Measurements from ENCODE around the gene OR7C1.
"Not testable (repeated sequence)": the region's sequence is repeated elsewhere in the genome, so short reads cannot be mapped to it uniquely, and the experiment has no call there.

OR7C1 gene

DNA sequence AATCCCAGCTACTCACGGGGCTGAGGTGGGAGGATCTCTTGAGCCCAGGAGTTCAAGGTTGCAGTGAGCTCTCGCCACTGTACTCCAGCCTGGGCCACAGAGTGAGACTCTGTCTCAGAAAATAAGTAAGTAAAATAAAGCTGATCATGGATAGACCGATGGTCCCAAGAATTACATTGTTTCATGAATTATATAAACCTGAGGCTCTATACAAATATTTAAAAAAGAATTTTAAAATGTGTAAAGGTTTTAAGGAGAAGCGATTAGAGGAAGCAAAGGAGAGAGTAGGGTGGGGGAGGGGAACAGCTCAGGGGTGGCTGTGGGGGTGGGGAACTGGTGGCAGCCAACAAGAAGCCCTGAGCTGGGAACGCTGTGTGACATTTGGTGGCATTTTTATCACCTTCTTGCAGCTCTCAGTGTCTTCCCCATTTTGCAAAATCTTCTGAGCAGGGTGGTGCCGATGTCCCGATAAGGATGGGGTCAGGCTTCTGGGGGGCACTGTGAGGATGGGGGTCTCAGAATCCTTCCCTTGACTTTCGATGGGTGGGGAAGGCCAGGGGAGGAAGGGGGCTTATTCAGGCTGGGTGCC, 51.5 kb downstream of the OR7C1 start:
- DNase-seq, result peak; percentile 33

DNA sequence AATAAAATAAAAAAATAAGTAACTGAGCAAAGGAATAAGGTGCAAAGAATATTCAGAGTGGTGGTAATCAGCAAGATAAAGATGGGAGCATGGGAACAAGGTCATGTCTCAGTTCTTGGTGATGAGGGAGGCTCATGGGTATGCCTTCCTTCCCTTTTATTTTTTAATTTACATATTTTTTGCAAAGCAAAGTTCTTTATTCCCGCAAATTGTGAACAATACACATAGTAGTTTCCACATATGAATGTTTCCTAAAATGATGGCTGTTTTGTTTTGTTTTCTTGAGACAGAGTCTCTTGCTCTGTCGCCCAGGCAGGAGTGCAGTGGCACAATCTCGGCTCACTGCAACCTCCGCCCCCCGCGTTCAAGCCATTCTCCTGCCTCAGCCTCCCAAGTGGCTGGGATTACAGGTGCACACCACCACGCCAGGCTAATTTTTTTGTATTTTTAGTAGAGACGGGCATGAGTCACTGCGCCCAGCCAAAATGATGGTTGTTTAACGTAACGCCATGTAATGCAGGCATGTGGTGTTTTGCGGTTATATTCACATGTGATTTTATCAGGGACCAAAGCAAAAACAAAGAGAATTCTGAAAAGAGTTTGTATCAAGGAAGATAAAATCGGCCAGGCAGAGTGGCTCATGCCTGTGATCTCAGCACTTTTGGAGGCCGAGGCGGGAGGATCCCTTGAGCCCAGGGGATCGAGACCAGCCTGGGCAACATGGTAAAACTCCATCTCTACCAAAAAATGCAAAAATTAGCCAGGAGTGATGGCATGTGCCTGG, 52.2 kb downstream of the OR7C1 start:
- peak; percentile 15 for DNase-seq

DNA sequence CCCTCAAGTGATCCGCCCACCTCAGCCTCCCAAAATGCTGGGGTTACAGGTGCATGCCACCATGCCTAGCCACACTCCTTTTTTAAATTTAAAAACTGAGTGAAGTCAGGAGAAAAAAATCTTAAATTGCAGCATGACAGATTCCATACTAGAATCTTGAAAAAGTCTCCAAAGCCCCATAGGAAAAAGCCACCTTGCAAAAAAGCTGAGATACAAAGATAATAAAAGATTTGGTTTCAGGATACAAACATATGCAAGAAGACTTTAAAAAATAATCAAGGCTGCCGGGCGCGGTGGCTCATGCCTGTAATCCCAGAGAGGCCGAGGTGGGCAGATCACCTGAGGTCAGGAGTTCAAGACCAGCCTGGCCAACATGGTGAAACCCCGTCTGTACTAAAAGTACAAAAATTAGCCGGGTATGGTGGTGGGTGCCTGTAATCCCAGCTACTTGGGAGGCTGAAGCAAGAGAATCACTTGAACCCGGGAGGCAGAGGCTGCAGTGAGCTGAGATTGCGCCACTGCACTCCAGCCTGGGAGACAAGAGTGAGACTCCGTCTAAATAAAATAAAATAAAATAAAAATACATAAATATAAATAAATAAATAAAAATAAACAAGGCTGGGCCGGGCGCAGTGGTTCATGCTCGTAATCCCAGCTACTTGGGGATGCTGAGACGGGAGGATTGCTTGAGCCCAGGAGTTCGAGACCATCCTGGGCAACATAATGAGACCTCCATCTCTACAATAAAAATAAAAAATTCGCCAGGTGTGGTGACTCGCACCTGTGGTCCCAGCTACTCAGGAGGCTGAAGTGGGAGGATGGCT, 53.1 kb downstream of the OR7C1 start:
- DNase-seq, result peak; percentile 3

DNA sequence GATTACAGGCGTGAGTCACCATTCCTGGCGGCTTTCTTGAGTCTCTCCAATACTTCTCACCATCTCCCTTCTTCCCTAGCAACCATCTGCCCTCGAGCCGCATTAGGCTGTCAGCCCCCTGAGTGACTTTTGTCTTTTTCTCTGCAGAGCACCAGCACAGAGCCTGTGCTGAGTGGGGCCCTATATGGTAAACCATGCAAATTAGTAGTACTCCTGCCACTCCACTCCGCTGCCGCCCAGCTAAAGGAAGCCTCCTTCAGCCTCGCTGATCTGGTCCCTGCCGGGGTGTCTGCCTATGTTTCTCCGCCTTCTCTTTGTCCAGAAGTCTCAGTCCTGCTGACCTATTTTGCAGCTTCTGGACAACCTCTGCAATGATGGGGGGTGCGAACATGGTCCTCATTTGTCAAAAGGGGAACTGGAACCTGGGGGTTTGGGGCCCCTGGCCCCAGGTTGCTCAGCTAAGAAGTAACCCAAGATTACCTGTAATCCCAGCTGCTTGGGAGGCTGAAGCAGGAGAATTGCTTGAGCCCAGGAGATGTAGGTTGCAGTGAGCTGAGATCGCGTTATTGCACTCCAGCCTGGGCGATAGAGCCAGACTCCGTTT, 54.3 kb downstream of the OR7C1 start:
- DNase-seq, result peak; percentile 24

DNA sequence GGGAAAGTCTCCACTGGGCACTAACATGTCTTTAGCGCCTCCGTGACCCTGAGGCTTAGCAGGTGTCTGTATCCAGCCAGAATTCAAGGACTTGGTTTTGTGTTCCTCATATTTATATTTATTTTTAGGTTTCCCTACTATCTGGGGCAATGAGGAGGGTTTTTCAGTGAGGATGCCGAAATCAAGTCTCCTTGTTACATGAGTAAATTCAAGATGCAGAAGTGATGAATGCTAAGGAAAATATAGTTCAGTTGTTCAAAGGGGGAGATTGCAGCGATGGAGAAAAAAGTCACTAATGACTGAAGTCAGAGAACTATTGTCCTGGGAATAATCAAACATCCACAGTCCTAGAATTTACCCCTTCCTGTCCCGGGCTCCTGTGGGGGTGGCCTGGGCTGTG, 55.8 kb downstream of the OR7C1 start:
- no peak for DNase-seq

DNA sequence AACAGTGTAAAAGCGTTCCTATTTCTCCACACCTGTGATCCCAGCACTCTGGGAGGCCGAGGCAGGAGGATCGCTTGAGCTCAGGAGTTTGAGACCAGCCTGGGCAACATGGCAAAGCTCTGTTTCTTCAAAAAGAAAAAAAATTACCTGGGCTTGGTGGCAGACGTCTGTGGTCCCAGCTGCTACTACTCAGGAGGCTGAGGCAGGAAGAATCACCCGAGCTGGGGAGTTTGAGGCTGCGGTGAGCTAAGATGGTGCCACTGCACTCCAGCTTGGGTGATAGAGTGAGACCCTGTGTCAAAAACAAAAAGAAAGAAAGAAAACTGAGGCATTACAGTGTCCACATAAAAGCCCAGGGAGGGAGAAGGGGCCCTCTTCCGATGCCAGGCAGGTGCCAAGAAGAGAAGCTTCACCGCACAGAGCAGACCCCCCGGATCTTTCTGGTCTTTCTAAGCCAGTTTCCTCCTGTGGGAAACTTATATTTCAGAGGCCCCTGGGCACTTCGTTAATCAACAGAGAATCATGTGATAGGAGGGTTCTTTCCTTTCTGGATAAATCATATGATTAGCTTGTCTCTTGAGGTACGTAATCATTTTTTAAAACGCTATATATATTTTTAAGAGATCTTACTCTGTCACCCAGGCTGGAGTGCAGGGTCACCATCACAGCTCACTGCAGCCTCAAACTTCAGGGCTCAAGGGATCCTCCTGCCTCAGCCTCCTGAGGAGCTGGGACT, 56.7 kb downstream of the OR7C1 start, which contains the start of gene ADGRE2:
ADGRE2 (minus strand) TSS at position 451 of the 736 bp plus-strand sequence. CDS start 1,804 bp downstream, outside the sequence.
- not testable (repeated sequence) for DNase-seq

DNA sequence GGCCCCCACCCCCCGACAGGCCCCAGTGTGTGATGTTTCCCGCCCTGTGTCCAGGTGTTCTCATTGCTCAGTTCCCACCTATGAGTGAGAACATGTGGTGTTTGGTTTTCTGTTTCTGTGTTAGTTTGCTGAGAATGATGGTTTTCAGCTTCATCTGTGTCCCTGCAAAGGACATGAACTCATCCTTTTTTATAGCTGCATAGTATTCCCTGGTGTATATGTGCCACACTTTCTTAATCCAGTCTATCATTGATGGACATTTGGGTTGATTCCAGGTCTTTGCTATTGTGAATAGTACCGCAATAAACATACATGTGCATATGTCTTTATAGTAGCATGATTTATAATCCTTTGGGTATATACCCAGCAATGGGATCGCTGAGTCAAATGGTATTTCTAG, 57.3 kb downstream of the OR7C1 start:
- not testable (repeated sequence) for DNase-seq

DNA sequence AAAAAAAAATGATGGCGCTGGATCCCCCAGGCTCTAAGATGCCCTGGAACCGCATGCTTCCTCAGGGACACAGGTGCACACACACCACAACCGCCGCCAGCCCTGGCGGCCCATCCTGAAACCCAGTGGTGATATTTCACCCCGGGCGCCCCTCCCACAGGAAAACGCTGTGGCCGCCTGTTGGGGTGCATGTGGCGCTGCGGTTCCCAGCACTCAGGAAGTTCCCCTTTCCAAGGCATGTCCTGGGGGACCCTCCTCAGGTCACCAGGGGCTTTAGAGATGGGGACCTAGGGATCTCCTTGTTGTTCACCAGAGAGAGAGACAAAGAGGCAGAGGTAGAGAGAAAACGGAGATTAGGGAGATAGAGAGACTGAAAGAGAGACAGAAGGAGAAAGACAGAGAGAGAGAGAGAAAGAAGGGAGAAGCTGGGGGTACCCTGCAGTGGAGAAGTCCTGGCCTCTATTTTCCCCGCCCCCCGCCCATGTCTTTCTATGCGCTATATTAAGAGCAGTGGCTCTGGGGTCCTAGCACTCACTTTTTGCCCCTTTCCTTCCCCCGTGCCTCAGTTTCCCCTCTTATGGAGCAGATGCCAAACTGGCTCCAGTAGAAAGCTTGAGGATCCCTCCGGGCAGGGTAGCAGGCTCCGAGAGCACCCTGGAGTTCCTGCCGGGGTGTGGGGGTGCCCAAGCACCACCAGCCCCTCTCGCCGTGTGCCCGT, 59.0 kb downstream of the OR7C1 start:
- DNase-seq, result no peak

DNA sequence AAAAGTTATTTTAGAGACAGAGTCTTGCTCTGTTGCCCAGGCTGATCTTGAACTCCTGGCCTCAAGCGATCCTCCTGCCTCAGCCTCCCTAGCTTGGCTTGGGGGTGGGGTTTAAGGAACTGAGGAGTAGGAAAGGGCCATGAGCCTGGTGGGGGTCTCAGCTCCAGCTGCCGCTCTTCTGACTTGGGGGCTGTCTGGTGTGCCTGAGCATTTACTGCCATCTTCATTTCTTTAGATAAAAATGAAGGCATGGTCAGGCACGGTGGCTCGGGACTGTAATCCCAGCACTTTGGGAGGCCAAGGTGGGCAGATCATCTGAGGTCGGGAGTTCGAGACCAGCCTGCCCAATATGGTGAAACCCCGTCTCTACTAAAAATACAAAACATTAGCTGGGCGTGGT, 59.7 kb downstream of the OR7C1 start:
- DNase-seq, result not testable (repeated sequence)

DNA sequence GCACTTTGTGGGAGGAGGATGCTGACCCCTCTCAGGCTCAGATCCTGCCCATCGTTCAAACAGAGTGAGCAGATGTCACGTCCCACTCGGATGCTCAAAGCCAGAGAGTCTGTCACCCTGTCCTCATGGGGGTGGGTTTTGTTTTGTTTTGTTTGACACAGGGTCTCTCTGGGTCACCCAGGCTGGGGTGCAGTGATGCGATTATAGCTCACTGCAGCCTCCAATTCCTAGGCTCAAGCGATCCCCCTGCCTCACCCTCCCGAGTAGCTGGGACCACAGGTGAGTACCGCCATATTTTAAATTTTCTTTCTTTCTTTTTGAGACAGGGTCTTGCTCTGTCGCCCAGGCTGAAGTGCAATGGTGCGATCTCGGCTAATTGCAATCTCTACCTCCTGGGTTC, 60.6 kb downstream of the OR7C1 start:
- no peak for DNase-seq

DNA sequence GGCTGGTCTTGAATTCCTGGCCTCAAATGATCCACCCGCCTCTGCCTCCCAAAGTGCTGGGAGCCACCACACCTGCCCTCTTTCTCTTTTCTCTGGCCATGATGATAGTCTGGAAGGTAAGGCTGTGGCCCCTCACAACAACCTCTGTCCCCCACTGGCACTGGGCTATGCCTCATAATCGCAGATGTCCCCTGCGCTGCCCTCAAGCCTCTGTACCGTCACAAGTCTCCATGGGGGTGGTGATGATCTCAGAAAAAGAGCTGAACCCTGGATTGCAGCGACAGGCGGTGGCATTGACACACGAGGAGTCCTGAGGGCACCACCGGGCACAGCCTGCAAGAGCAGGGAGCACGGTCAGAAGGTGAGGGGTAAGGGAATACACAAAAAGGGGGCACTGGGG, 61.3 kb downstream of the OR7C1 start:
- peak; percentile 24 for DNase-seq

DNA sequence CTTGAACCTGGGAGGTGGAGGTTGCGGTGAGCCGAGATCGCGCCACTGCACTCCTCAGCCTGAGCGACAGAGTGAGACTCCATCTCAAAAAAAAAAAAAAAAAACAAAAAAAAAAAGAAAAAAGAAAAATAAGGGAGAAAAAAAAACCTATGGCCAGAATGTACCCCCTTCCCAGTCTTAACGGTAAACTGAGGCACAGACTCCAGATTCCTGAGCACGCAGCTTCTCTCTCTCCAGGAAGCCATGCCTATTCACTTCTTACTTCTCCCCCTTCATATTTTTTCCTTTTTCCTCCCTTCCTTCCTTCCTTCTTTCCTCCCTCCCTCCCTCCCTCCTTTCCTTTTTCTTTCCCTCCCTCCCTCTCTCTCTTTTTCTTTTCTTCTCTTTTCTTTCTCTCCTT, 62.0 kb downstream of the OR7C1 start:
- DNase-seq, result no peak

DNA sequence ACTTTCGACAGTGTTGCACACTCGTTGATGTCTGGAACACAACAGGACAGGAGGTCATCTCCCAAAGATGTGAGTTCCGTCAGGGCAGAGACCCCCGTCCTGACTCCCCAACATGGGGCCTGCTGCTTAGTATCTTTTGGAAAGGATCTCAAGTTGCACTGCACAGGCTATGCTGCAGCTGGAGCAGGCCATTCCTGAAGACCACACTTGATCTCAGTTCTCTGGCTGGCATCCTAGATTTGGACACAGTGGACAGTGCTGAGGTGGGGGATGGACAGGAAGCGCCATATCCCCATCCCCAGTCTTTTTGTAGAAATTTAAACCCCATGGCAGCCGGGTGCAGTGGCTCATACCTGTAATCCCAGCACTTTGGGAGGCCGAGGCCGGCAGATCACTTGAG, 62.5 kb downstream of the OR7C1 start:
- DNase-seq, result peak; percentile 30

DNA sequence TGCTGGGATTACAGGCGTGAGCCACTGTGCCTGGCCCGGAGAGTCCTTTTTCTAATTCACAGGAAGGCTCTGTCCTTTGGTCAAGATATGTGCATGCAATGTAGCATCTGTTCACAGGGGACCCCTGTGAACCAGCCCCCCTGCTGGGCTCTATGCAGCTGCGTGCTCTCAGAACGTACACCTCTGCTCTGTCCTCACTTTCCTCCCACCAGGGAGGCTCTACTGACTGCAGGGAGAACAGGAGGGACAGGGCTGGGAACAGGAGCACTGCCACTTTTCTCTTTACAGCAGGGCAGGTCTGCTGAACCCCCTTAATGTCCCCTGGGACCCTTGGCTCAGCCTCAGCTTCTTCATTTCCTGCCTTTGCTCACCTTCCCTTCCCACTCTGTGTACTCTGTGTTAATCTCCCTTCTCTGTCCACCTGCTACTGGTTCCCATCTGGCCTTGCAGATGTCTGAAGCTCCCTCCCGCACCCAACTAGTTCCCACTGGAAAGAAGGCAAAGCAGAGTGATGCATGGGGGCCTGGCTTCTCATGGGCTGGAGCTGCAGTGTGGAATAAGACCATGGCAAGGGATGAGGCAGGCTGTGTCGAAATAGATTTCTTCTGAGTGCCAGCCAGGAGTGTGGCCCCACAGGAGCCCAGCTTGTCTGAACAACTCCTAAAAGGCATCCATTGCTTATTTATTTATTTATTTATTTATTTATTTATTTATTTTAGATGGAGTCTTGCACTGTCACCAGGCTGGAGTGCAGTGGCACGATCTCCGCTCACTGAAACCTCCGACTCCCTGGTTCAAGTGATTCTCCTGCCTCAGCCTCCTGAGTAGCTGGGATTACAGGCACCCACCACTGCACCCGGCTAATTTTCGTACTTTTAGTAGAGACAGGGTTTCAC, 63.8 kb downstream of the OR7C1 start:
- no peak for DNase-seq

DNA sequence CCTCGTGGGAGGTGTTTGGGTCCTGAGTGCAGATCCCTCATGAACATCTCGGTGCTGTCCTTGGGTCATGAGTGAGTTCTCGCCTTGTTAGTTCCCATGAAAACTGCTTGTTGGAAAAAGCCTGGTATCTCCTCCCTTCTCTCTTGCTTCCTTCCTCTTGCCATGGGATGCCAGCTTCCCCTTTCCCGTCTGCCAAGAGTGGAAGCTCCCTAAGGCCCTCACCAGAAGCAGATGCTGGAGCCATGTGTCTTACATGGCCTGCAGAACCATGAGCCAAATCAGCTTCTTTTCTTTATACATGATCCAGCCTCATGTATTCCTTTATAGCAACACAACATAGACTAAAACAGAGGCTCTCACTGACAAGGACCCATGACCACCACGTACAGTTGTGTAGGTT, 64.8 kb downstream of the OR7C1 start:
- peak; percentile 9 for DNase-seq

DNA sequence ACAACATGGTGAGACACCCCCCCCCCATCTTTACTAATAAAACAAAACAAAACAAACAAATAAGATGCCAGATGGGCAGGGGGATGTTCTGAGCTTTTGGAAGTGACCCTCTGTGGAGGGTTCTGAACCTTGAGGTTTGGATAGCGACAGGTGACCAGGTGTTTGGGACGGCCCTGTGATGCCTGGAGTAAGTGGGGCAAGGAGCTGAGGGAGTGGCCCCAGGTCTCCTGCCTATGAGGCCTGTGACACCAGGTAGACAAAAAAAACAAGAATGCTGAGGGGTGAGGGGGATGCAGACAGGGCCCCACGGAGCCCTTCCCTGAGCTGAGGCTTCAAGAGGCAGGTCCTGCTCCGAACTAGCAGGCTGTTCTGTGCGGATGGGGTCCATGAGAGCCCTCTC, 65.8 kb downstream of the OR7C1 start:
- no peak for DNase-seq

DNA sequence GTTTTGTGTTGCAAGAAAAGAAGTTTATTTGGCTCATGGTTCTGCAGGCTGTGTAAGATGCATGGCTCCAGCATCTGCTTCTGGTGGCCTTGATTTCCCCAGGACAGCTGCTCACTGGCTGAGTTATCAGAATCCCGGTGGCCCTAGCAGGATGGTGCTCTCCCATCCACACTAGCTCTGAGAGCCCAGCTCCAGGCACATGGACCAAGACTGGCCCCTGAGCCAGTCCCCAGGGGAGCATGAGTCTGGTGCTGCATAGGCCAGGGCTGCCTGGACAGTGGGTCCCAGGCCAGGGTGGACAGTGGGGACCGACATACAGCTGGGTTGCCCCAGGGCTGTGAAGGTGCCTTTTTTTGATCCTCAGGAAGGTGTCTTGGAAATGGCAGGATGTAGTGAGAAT, 67.0 kb downstream of the OR7C1 start:
- DNase-seq, result no peak

DNA sequence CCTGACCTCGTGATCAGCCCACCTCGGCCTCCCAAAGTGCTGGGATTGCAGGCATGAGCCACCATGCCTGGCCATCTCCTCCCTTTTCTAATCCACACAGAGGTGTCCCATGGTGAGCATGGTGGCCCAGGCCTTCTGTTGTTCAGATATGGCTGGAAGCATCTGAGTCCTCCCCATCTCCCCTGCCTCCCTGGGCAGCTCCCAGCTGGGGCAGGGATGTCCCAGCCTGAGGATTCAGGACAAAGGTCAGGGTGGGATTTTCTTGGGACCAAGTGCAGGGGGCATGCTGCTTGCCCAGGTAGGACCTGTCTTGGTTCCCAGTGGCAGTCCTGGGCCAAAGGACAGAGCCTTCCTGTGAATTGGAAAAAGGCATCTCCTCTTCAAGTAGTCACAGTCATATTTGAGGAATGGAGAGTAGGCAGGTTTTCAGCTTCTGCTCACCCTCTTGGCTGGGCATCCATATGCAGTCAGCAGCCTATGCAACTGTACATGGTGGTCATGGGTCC, 67.5 kb downstream of the OR7C1 start:
- DNase-seq, result no peak

DNA sequence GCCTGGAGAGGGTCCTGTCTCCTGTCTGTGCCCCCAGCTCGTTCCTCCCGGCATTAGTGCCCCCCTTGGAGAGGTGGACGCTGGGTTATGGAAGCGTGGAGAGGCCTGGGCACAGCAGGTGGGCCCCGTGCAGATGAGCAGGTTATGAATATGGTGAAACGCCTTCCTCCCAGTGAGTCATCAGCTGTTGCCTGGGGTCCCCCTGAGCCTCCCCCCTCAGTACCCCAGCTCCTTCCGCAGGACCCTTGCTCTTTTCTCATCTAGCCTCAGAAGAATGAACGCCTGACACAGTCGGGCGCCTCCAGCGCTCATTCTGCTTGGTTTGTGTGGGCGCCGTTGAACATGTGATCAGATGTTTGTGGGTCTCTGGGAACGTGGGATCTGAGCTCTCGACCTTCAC, 69.1 kb downstream of the OR7C1 start:
- DNase-seq, result not testable (repeated sequence)

DNA sequence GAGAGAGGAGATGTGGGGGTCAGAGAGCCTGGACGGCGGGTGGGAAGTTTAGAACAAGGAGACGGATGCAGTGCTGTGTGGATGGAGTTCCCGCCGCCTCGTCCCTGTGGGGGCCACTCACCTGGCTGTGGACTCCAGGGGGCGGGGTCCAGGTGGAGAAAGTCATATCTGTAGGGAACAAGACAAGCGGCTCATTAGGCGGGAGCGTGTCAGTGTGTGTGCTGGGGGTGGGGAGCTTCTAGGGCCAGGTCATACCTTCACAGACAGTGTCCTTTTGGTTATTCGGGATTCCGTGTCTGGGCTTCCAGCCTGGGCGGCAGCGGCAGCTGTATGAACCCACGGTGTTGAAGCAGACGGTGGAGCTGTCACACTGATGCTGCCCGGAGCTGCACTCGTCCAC, 69.6 kb downstream of the OR7C1 start:
- not testable (repeated sequence) for DNase-seq

DNA sequence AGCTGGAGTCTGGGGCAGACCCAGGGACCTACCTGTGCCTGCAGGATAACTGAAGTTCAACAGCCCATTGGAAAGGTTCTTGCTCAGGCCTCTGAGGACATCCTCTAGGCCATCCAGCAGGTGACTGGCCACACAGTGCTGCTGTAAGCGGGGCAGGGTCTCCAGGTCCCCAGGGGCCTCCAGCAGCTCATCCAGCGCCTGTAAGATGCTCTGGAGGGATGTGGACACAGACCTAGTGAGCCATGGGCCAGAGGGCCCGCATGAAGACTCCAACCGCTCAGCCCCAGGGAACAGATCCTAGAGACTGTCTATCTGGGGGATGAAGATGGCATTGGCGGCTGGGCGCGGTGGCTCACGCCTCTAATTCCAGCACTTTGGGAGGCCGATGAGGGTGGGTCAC, 70.6 kb downstream of the OR7C1 start:
- DNase-seq, result no peak
